Activated CD4-positive, alpha-beta T cell treated with anti-CD3 and anti-CD28 coated beads, Interleukin-2, amount 50 U/mL, for 24 hours (primary cell): ENCODE measurements around the gene CCDC194.
A peak's percentile ranks its signal among the peaks of the same experiment; 100 is the strongest.

Source experiments
- DNase-seq, 2 donors: peaks; one replicate each; pipeline ENCODE4 v3.0.0-alpha.2; 2020; ENCODE audit warnings: low read depth in 1 of 2, low spot score in 1 of 2

CCDC194 gene, protein sequence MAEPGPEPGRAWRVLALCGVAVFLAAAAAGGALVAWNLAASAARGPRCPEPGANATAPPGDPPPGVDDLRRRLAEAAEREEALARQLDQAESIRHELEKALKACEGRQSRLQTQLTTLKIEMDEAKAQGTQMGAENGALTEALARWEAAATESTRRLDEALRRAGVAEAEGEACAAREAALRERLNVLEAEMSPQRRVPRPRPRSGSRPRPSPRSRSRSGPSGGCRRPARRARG

DNA sequence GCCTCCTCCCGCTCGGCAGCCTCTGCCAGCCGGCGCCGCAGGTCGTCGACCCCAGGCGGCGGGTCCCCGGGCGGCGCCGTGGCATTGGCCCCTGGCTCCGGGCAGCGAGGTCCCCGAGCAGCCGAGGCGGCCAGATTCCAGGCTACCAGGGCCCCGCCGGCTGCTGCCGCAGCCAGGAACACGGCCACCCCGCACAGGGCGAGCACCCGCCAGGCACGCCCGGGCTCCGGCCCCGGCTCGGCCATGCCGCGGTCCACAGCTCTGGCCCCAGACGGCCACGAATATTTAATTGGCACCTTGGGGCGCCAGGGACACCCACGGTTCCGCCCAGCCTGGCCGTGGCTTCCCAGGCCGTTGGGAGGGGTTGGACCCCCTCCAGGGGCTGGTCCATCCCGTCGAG is at the start of gene CCDC194:
CCDC194 (minus strand) TSS at position 283 of the 400 bp plus-strand sequence; CDS start at position 245, 38 bp downstream.
- no peak for DNase-seq

DNA sequence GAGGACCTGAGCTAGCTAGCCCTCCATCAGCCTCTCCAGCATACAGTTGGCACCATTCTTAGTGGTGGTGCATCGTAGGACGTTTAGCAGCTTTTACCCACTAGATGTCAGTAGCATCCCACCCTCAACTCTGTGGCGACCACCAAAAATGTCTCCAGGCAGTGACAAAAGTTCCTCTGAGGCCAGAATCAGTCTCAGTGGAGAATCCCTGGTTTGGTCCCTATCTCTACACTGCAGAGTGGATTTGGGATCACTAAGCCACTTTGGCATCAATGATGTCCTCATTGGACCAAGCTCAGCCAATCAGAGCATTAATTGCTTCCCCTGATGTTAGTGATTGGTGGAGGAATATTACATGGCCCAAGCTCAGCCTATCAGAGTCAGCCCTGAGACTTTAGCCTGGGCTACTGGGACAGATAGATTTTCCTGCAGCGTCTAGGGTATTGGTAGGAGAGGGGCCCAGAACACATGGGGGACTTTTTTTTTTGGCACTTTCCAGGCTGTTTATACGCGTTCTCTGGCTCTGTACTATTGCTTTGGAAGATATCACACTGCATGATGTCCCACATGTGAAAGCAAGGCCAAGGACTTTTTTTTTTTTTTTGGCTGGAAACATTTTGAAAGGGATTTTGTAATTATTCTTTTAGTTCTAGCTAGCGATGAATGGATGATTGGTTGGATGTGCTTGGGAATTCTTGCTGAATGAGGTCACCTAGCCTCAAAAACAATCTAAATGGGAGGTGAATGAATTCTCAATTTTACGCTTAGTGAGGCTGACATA is 47.4 kb upstream of the CCDC194 start:
- no peak for DNase-seq

DNA sequence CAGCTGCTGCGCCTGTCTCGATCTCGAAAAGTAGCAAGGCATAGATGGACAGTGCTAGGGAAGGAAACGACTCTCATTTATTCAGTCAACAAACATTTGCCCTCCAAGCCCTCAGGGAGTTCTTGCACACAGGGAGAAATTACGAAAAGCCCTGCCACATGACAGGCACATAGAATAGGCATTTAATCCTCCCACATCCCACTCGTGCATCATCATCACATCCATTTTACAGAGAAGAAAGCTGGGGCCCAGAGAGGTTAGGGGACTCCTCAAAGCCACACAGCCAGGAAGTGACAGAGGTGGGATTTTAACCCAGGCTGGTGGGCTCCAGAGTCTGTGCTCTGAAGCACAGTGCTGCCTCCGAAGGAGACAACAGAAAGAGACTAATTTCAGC is 42.9 kb upstream of the CCDC194 start:
- DNase-seq = no peak

DNA sequence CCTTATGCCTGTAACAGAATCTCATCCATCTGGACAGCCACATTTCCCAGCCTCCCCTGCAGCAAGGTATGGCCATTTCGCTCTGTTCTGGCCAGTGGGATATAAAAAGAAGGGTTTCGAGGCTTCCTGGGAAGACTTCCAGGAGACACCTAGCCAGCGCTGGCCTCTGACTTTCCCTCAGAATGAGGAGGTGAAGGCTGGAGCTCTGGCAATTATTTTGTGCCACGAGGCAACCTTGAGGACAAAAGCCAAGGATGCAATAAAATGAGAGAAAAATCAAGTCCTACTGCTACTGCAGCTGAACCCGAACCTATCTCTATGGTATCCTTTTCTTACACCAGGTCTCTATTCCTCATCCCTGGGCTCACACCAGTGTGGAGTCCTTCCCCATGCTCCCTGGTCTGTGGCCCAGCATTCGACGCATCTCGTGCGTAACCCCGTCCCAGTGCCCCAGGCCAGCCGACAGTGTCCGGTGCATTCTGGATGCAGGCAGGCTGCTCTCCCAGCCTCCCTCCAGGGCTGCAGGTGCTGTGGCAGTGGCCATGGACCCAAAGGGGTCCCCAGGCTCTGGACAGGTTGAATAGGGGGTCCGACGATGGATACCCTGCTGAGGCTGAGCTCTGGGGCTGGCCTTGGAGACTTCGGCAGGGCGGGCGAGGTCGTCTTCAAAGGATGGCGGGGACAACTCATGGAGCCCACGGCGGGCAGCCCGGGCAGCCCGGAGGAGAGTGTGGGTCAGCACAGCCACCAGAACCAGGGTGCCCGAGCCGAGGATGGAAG is 42.3 kb upstream of the CCDC194 start:
- DNase-seq = no peak

DNA sequence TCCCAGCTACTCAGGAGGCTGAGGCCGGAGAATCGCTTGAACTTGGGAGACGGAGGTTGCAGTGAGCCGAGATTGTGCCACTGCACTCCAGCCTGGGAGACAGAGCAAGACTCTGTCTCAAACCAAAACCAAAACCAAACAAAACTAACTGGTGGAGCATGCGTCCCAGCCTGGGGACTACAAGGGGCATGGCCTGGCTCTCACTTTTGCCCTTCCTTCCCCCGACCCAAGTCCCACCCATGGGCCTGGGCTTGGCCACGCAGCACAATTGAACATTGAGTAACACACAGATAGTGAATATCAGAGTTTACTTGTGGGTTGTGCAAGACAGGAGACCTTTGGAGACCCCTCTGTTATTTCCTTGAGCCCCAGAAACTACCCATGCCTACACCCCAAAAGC is 41.2 kb upstream of the CCDC194 start:
- DNase-seq = no peak

DNA sequence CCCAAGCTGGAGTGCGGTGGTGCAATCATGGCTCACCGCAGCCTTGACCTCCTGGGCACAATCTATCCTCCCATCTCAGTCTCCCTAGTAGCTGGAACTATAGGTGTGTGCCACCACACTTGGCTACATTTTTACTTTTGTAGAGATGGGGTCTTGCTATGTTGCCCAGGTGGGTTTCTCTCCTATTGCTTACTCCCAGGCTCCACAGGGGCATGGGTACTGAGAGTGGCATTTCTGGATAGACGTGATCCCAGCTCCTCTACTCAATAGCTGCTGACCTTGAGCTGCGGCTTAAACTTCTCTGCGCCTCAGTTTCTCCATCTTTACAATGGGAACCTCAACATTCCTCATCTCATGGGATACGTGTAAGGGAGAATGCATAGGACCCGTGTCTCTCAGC is 37.4 kb upstream of the CCDC194 start:
- DNase-seq = no peak

DNA sequence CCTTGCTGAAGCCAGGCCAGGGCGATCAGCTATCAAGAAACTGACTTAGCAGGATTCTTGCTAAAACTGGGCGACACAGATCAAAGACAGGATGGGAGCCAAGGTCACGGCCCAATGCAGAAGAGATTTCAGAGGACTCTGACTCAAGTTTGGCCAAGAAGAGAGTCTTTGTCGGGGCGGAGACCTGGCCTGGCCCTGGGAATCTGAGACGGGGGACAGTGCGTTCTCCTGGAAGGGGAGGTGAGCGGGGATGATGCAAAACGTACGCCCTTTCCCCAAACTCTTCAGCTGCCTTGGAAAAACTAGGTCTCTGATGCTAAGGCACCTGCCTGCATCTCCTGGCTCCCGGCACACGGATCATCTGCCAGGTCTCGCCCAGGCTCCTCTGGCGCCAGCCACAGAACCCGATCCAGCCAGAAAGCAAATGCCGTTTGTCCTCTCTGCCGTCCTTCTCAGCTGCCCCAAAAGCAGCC is 35.7 kb upstream of the CCDC194 start:
- DNase-seq = no peak

DNA sequence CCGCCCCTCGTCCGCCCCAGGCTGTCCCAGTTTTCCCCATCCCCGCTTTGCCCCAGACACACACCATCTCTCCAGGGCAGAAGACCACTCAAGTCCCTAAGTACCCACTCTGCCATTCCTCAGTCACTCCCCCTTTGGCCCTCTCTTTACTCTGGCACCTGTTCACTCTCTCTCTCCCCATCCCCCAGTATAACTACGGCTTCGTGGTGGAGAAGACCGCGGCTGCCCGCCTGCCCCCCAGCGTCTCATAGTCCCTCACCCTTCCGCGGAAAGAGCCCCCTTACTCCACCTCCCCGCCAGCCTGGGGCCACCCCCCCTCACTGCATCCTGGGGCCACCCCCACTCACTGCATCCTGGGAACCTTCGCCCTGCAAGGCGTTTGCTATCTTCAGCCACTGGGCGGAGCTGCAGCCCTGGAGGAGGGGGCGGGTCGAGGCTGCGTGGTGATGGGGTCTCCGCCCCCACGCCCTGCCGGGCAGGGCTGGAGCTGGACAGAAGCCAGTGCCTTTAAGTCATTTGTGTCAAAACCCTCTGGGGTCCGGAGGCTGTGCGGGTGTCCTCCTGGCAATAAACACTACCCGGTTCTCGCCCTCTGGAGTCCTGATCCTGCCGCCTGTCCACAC is 30.9 kb upstream of the CCDC194 start:
- no peak for DNase-seq

DNA sequence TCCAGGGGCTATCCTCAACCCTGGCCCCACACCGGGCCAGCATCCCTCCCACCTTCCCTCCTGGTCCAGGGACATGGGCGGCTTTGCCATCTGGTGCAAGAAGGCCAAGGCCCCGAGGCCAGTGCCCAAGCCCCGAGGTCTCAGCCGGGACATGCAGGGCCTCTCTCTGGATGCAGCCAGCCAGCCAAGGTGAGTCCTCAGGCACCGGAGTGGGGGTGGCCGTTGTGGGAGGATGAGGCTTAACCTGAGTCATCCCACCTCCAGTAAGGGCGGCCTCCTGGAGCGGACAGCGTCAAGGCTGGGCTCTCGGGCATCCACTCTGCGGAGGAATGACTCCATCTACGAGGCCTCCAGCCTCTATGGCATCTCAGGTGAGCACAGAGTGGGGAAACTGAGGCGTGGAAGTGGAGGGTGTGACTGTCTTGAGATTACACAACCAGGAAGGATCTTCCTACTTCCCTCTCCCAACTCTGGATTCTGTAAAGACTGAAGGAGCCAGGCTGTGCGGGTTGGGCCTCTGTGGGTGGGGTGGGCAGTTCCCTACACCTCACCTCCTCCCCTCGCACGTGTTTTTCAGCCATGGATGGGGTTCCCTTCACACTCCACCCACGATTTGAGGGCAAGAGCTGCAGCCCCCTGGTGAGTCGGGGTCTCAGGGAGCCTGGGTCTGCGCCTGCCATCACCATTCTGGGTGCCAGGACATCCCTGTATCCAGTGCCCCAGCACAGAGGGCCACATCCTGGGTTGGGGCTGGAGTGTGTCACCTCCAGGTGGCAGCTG is 29.6 kb upstream of the CCDC194 start:
- no peak for DNase-seq

DNA sequence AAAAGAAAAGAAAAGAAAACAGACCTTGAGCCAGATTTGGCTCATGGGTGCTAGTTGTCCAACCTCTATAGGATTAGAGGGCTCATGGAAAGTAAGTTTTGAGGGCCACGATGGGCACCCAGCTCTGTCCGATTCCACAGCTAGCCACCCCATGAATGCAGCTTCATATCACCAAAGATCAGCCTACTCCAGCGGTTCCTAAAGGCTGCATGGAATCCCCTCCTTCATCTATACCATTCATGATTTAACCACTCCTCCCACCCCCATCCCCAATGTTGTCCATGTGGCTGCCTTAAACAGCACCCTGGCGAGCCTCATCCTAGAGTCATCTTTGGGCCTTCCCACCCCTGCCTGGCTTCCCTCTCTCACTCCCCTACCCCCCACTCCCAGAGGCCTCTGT is 27.9 kb upstream of the CCDC194 start:
- no peak for DNase-seq

DNA sequence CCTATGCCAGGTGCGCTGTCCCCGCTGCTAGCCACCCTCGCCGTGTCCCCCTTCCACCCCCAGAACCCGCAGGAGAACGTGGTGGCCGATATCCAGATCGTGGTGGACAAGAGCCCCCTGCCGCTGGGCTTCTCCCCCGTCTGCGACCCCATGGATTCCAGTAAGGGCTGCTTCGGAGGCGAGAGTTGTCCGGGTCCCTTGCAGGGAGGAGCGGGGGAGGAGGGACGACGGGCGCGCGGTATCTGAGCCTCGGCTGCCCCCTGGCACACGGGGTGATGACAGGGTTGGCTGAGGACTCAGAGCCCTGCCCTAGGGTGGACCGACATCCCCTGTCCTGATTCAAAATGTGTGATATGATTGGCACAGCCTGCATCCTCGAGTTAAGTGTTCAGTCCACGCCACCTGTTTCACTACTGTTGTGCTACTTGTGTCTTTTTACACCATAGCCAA is 26.5 kb upstream of the CCDC194 start:
- DNase-seq = peak in 1 of 2 donors; percentile 4

DNA sequence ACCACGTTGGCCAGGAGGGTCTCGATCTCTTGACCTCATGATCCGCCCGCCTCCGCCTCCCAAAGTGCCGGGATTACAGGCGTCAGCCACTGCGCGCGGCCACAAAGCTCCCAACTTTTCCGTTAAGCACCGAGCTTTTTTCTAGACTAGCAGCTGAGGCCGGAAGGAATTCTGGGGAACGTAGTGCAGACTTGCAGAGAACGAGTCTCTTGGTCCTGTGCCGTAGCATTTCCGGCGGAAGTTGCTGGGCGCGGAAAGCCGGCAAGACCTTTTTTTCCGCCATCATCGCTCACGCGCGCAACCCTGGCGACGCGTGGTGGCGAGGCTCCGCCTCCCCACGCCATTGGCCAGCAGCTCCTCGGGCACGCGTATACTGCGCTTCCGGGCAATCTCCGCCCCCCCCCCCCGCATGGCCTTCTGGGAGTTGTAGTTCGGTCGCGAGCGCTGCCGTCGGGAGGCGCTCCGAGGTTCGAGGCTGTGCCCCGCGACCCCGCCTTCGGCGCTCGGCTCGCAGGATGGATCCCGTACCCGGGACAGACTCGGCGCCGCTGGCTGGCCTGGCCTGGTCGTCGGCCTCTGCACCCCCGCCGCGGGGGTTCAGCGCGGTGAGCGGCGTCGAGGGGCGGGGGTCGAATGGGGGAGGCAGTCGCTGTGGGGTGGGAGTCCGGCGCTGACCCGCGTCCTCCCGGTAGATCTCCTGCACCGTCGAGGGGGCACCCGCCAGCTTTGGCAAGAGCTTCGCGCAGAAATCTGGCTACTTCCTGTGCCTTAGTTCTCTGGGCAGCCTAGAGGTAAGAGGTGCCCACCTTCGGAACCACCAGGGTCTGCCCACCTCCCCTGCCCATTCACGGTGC is 25.9 kb upstream of the CCDC194 start, which contains the start of gene MVB12A:
MVB12A (plus strand) TSS at position 427 of the 854 bp plus-strand sequence; CDS start at position 516, 89 bp downstream.
- DNase-seq = peak; percentile 86 to 95

DNA sequence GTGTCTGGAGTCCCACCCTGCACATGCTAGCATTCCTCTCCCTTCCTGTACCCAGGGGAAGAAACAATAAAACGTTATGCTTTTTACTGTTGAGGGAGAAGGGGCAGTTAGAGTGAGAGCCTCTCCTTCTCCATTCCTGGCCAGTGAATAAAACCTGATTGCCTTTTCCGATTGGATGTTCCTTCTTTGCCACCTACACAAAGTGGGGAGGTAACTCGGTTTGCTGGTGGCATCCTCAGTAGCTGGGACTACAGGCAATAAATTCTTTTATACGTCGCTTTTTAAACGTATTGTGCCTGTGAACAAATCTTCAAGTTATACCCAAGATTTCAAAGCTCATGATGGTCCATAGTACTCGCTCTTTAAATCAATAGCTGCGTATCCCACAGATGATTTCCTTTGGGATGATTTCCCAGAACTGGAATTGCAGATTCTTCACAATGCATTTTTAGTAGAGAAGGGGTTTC is 25.2 kb upstream of the CCDC194 start:
- no peak for DNase-seq

DNA sequence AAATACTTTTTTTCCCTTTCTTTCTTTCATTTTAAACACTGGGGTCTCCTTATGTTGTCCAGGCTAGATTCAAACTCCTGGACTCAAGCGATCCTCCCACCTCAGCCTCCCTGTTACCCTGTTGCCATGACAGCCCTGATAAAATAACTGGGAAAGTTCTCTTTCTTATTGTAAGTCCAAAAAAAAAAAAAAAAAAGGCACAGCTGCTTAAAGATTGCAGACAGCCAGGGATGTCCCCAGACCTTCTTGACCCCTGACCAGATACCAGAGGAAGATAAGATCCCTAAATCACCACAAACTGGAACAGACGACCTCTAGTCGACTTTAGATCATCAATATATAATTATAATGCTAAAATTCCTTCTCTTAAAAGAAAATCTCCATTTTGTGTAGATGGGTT is 24.7 kb upstream of the CCDC194 start:
- DNase-seq = no peak

DNA sequence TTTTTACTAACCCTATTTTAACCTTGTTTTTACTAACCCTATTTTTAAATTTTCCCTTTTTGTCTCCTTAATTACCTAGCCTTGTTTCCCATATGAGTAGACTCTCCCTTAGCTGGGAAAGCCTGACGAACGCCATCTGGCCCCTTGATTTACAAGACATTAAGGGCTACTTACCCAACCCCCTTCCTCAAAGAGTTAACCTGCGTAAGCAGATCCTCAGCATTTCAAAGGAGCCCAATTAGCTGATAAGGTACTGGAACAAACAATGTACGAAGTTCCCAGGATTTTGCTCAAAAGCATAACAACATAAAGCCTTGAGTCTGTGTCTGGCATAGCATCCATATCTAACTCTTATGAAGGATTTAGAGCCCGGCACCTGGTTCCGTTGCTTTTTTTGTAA is 21.1 kb upstream of the CCDC194 start:
- DNase-seq = no peak

DNA sequence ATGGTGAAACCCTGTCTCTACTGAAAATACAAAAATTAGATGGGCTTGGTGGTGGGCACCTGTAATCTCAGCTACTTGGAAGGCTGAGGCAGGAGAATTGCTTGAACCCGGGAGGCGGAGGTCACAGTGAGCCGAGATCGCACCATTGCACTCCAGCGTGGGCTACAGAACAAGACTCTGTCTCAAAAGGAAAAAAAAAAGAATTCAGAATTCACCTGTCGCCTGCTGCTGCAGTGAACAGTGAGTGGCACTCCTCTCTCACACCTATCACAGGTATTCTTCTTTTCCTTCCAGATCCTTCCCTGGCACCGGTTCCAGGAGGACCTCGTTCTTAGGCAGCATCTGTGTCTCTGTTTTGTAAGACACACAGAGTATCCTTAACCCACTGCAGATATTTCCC is 20.1 kb upstream of the CCDC194 start:
- DNase-seq = no peak

DNA sequence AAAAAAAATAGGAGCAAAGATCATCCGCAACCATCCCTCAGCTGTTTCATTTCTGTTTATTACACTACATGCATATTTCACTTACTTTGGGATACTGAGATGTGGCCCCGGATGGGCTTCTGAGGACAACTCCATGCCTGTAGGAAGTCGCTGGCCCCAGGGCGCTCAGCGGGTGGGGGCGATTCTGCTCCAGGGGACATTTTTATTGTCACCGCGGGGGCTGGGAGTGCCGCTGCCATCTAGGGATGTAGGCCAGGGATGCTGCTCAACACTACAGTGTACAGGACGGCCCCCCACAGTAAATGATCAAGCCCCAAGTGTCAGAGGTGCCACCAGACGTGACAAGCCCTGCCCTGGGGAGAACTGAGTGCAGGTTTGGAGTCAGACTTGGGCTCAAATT is 17.8 kb upstream of the CCDC194 start:
- DNase-seq = no peak

DNA sequence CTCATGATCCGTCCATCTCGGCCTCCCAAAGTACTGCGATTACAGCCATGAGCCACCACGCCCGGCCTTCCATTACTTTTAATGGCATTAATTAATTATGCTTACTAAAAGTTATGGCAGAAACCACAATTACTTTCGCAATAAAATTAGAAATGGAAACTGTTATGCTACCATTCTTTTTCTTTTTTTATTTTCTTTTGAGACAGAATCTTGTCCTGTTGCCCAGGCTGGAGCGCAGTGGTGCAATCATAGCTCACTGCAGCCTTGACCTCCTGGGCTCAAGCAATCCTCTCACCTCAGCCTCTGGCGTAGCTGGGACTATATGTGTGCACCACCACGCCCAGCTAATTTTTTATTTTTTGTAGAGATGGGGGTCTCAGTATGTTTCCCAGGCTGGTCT is 16.0 kb upstream of the CCDC194 start:
- DNase-seq = no peak

DNA sequence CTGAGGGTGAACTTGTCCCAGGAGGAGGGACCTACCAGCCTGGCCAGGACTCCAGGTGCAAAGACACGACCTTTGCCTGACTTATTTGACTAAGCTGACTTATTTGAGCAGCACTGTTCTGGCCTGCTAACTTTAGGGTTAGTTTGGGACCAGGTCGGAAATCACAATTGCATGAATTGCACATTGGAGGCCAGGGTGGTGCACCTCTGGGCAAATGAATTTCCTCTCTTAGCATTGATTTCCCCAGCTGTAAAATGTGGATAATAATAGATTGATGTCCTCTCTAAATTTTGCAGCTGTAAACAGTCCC is 12.8 kb upstream of the CCDC194 start:
- no peak for DNase-seq
